Measurements from ENCODE around the gene BRPF3.

The BRPF3 gene

DNA sequence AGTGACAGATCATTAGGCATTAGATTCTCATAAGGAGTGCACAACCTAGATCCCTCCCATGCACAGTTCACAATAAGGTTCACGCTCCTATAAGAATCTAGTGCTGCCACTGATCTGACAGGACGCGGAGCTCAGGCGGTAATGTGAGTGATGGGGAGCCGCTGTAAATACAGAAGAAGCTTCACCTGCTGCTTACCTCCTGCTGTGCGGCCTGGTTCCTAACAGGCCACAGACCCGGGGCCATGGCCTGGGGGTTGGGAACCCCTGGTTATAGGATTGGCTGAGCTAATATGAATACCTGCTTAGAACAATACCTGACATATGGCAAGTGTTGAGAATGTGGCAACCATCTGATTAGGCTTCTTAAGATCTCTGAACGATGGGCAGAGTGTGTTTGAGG is 75.7 kb downstream of the BRPF3 start:
- DNase-seq: no peak

DNA sequence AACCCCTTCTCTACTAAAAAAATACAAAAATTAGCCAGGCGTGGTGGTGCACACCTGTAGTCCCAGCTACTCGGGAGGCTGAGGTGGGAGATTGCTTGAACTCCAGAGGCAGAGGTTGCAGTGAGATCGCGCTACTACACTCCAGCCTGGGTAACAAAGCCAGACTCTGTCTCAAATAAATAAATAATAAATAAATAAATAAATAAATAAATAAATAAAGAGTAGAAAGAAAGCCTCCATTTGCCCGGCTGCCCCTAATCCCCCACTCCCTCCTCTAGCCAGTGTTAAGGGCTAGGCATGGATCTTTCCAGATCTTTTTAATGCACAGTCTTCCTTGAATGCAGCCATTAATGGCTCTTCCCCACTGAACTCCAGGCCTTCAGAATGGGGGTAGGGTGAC is 76.5 kb downstream of the BRPF3 start:
- no peak for DNase-seq

DNA sequence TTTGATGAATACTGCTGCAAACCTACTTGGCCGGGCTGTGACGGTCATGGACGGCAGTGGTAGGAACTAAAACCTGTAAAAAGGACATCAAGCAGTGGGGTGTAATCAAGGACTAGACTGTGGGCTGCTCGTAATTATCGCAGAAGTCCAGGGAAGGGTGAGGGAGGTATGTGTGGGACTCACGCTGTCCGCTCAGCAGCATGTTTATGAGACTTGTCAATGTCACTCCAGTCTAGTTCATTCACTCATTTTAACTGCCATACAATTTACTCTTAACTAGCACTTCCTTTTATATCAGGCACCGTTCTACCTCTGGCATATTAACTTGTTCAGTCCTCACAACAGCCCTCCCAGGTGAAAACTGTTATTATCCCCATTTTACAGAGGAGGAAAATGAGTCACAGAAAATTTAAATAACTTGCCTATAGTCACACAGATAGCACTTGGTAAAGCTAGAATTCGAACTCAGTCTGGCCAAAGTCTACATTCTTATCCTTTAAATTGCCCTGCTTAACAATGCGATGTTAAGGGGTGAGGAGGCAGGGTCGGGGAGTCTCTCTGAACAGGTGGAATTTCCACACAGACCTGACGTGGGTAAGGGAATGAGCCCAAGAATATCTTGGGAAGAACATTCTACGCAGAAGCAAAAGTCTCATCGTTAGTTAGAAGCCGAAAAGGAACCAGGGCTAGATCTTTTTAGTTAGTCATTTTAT is 77.4 kb downstream of the BRPF3 start:
- no peak for DNase-seq

DNA sequence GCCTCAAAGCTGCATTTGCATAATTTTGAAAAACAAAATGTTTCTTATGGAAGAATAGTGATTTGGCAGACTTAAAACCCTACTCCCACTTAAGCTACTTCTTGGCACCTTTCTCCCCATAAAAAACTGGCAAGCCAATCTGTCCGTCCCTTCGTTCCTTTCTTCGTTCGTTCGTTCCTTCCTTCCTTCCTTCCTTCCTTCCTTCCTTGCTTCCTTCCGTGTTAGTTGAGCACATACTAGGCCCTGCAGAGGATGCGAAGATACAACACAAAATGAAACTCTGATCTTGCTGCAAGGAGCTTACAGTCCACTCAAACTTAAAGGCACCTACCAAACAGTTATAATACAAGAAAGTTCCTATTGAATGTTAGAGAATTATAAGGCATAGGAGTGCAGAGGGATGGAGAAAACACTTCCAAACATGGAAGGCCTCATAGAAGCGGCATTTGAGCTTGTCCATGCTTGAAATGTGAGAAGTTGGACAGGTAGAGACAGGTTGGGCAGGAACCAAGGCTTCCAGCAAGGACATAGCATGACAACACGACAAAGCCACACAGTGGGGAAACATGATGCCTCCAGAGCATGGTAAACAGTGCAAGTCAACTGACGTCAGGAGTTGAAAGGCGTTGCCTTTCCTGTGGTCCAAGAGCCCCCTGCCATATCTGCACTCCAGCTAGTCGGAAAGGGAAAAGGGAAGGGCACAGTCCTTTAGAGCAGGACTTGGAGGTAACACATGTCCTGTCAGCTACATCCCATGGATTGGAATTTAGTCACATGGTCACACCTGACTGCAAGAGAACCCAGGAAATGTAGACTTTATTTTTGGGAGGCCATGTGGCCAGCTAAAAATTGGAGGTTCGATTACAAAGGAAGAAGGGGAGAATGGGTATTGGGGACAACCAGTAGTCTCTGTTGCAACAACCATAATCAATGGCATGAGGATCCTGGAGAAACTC is 80.3 kb downstream of the BRPF3 start:
- DNase-seq: no peak

DNA sequence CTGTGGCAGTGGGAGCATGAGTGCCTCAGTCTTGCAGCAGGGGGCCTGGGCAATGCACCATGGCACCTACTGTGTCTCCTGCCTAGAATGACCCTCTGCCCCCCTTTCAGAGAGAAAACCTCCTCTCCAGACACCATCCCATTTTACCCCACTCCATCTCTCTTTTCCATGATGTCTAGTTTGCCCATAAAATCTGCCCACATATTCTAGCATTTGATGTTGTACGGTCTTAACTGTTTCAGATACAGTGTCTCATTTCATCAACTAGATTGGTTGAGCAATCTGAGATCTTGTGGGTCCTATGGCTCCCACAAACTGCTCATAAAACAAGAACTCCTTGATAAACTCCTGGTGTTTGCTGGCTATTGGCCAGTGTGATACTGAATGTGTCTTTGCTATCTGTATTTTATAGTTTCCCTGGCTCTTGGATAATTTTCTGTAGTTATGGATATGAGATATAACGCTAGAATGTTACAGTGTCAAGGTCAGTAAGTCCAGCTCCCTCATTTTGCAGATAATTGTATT is 81.5 kb downstream of the BRPF3 start:
- no peak for DNase-seq

DNA sequence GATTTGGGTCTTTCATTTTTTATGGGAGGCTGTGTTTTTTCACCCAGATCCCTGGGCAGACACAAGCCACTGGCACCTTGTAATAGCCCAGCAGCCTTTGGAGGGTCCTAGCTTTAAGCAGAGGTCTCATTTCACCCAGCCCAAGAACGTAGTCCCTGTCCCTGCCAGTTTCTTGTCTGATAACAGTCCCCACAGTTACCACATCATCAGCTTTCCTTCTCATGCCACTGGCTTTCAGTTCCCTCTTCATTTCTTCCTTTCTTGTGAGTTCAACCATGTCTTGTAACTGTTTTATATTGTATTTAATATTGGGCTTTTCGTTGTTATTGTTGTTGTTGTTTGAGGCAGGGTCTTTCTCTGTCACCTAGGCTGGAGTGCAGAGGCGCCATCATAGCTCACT is 83.9 kb downstream of the BRPF3 start:
- peak; percentile 73 to 83 (median 82) for DNase-seq

DNA sequence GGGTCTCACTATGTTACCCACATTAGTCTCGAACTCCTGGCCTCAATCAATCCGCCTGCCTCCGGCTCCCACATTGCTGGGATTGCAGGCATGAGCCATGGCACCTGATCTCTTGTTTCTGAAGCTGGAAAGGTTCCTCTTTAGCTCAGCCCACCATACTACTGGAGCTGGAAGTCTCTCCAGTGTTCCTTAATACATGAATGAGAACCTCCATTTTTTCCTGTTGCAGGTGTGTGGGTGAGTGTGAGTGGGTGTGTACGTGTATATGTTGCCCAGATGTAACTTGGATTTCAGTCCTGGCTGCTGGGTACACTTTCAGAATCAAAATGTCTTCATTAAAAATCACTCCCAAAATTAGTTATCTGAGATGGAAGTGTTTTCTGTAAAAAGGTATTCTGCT is 84.4 kb downstream of the BRPF3 start:
- peak in 2 of 3 donors; percentile 31 to 34 for DNase-seq
